Loucy (cell line): Measurements from ENCODE around the gene CYP19A1.

Experiments used
- H2AFZ ChIP-seq: fragments of 200-600 bp; sonication (generic); 2 replicates; pipeline ENCODE4 v1.6.0; 2016; ENCODE audit warnings: antibody characterized with exemption, mild to moderate bottlenecking, low read length, moderate library complexity
- H3F3A ChIP-seq: fragments of 200-600 bp; 2 replicates; pipeline ENCODE4 v1.6.0; 2016; ENCODE audit warnings: antibody characterized with exemption, low read depth, mild to moderate bottlenecking
- H3K27me3 ChIP-seq: fragments of 200-600 bp; sonication (generic); 2 replicates; pipeline ENCODE4 v1.6.1; 2014; ENCODE audit warnings: low read length, mild to moderate bottlenecking; ENCODE audit not compliant: insufficient read depth, poor library complexity, severe bottlenecking
- H3K36me3 ChIP-seq: fragments of 200-600 bp; sonication (generic); 2 replicates; pipeline ENCODE4 v1.6.1; 2016; ENCODE audit warnings: low read length; ENCODE audit not compliant: insufficient read depth
- H3K4me1 ChIP-seq: fragments of 200-600 bp; sonication (generic); 2 replicates; pipeline ENCODE4 v1.5.1; 2014; ENCODE audit warnings: low read length, mild to moderate bottlenecking; ENCODE audit not compliant: insufficient read depth, poor library complexity, severe bottlenecking
- H3K4me2 ChIP-seq: fragments of 200-600 bp; sonication (generic); 2 replicates; pipeline ENCODE4 v1.6.0; 2014; ENCODE audit warnings: antibody characterized with exemption, low read length, low read depth, mild to moderate bottlenecking; ENCODE audit not compliant: poor library complexity, severe bottlenecking
- H3K4me3 ChIP-seq: fragments of 200-600 bp; sonication (generic); 2 replicates; pipeline ENCODE4 v1.5.1; 2014; ENCODE audit warnings: low read length, mild to moderate bottlenecking, mixed read lengths; ENCODE audit not compliant: poor library complexity, severe bottlenecking
- H3K79me2 ChIP-seq: fragments of 200-600 bp; sonication (generic); 2 replicates; pipeline ENCODE4 v1.6.1; 2014; ENCODE audit warnings: low read length; ENCODE audit not compliant: insufficient read depth
- H3K9ac ChIP-seq: fragments of 200-600 bp; sonication (generic); 2 replicates; pipeline ENCODE4 v1.6.0; 2014; ENCODE audit warnings: mild to moderate bottlenecking, low read depth, low read length, moderate library complexity; ENCODE audit not compliant: poor library complexity, severe bottlenecking
- H3K9me2 ChIP-seq: fragments of 200-600 bp; sonication (generic); replicated peaks from 2 replicates; pipeline ENCODE4 v1.6.1; 2016; ENCODE audit warnings: low read depth, low read length, mixed read lengths
- H3K9me3 ChIP-seq: fragments of 200-600 bp; sonication (generic); 2 replicates; pipeline ENCODE4 v1.6.1; 2014; ENCODE audit warnings: mild to moderate bottlenecking, antibody characterized with exemption, low read length, low read depth; ENCODE audit not compliant: insufficient read depth
- H4K20me1 ChIP-seq: fragments of 200-600 bp; sonication (generic); 2 replicates; pipeline ENCODE4 v1.6.0; 2014; ENCODE audit warnings: antibody characterized with exemption, low read length, mild to moderate bottlenecking; ENCODE audit not compliant: insufficient read depth, poor library complexity, severe bottlenecking
- EZH2phosphoT487 ChIP-seq: fragments of 200-600 bp; IDR thresholded peaks from 2 replicates; pipeline ENCODE4 v1.6.1; 2018; ENCODE audit warnings: antibody characterized with exemption, mild to moderate bottlenecking, moderate library complexity, borderline replicate concordance
- TF ChIP-seq, protein P1 (sequence below): fragments of 200-600 bp; sonication (generic); conservative IDR thresholded peaks from 2 replicates; pipeline ENCODE4 v1.5.1; 2014; ENCODE audit warnings: mild to moderate bottlenecking, antibody characterized with exemption, low read length

CYP19A1 gene

DNA sequence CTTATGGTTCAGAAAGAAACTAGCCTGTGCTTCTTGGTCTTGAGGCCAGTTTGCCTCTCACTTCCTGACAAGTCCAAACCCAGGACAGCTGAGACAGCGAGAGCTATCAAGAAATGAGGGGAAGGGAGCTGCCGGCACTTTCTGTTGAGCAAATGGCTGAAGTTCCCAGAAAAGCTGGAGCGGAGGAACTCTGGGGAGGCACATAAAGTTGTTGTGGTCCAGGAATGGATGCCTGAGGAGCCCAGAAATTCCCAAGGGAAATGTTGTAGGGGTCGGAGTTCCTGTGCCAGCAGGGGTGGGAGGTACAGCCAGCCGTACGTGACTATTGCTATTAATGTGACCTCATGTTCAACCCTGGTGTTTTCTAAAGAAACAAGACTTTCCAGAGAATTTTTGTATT lies 144.9 kb downstream of the CYP19A1 start:
- H2AFZ ChIP-seq = peak overlapping the region; percentile 36; the same call in 1 of the 2 replicates
- H4K20me1 ChIP-seq = no peaks in the 10 kb centered on the region
- H3K9ac ChIP-seq = no peak overlapping the region

DNA sequence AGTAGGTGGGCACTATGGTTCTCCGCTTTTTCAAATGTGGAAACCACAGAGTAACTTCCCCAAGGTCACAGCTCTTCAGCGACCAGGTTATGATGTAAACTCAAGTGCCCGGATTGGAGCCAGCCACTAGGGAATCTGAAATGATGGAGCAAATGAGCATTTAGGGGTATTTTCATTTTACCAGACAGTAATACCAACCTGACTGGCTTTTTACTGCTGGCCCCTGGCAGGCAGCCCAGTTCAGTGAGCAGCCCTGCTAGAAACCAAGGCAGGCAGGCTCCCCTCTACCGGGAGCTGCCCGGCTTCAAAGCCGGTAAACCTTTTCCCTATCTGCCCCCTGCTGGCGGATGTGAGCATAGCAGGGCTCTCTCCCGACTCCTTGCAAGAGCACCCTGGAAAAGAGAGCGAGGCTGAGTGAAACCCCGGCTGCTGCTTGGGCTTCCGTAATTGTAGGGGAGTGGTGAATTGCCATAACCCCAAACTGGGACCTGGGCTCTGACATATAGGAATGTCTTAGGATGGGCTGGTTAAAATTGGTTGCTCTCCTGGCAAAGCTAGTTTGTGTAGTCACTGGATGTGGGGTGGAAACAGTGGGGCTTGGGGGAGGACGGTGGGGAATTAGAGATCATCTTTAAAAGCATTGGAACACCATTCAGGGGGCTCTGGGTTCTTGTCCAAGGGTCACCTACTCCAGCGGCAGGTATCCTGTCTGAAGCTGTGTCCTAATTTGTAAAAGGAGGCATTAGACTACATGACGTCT lies 145.7 kb downstream of the CYP19A1 start:
- no peaks in the 10 kb centered on the region for H3F3A ChIP-seq

More for the DNA sequence above, 144.9 kb downstream of the CYP19A1 start:
- TF ChIP-seq EZH2phosphoT487 = no peak
- TF ChIP-seq, protein P1, sequence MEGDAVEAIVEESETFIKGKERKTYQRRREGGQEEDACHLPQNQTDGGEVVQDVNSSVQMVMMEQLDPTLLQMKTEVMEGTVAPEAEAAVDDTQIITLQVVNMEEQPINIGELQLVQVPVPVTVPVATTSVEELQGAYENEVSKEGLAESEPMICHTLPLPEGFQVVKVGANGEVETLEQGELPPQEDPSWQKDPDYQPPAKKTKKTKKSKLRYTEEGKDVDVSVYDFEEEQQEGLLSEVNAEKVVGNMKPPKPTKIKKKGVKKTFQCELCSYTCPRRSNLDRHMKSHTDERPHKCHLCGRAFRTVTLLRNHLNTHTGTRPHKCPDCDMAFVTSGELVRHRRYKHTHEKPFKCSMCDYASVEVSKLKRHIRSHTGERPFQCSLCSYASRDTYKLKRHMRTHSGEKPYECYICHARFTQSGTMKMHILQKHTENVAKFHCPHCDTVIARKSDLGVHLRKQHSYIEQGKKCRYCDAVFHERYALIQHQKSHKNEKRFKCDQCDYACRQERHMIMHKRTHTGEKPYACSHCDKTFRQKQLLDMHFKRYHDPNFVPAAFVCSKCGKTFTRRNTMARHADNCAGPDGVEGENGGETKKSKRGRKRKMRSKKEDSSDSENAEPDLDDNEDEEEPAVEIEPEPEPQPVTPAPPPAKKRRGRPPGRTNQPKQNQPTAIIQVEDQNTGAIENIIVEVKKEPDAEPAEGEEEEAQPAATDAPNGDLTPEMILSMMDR = no peak
- Histone ChIP-seq H3K4me2 (no peak overlapping the region), H3K79me2 (no peaks in the 10 kb centered on the region), H3K9me3 (no peaks in the 10 kb centered on the region), H3K4me3 (no peak overlapping the region), H3K9me2 (no peaks in the 10 kb centered on the region), H3F3A (no peaks in the 10 kb centered on the region), H3K36me3 (no peaks in the 10 kb centered on the region), H3K4me1 (no peaks in the 10 kb centered on the region), H3K27me3 (no peaks in the 10 kb centered on the region)

DNA sequence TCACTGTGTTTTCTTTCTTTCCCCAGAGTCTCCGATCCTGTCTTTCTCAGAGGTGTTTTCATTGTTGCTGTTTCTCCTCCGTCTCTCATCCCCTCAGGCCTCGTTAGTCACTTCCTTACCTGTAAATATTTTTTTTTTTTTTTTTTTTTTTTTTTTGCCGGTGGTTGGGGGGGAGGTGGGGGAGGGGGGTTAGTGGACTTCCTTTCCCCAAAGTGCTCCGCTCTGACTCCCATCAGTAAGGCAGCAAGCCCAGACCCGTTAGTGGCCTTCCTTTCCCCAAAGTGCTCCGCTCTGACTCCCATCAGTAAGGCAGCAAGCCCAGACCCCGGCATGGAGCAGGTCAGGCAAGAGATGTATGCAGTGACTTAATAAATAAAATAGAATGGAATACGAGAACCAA lies 146.6 kb downstream of the CYP19A1 start:
- no peaks in the 10 kb centered on the region for H4K20me1 ChIP-seq
- H3K79me2 ChIP-seq = no peaks in the 10 kb centered on the region
- H3K9me2 ChIP-seq = no peaks in the 10 kb centered on the region
- H2AFZ ChIP-seq = no peak overlapping the region
- TF ChIP-seq EZH2phosphoT487 = no peak
- TF ChIP-seq, protein P1 = no peak
- no peaks in the 10 kb centered on the region for H3F3A ChIP-seq
- no peaks in the 10 kb centered on the region for H3K4me1 ChIP-seq
- H3K9ac ChIP-seq = no peak overlapping the region
- no peaks in the 10 kb centered on the region for H3K36me3 ChIP-seq
- no peak overlapping the region for H3K4me3 ChIP-seq
- no peaks in the 10 kb centered on the region for H3K9me3 ChIP-seq
- no peak overlapping the region for H3K4me2 ChIP-seq
- H3K27me3 ChIP-seq = no peaks in the 10 kb centered on the region

More for the DNA sequence above, 145.7 kb downstream of the CYP19A1 start:
- no peak overlapping the region for H3K4me3 ChIP-seq
- no peaks in the 10 kb centered on the region for H3K9me3 ChIP-seq
- no peaks in the 10 kb centered on the region for H3K9me2 ChIP-seq
- H2AFZ ChIP-seq = peak overlapping the region; percentile 36; the same call in 1 of the 2 replicates
- H3K4me1 ChIP-seq = no peaks in the 10 kb centered on the region
- TF ChIP-seq, protein P1 = peak; percentile 96
- TF ChIP-seq EZH2phosphoT487 = no peak
- H3K9ac ChIP-seq = no peak overlapping the region
- peak overlapping the region; percentile 22 for H3K4me2 ChIP-seq
- H3K36me3 ChIP-seq = no peaks in the 10 kb centered on the region
- H4K20me1 ChIP-seq = no peaks in the 10 kb centered on the region
- H3K79me2 ChIP-seq = no peaks in the 10 kb centered on the region
- no peaks in the 10 kb centered on the region for H3K27me3 ChIP-seq
